ENCODE measurements around the gene ARG1.
"Not testable (repeated sequence)": the region's sequence is repeated elsewhere in the genome, so short reads cannot be mapped to it uniquely, and the experiment has no call there.

Gene ARG1

GRCh38 chr6:131572686-131573415, at the start of gene ARG1:
ARG1 (plus strand) TSS chr6:131573226; CDS start chr6:131573283, 57 bp downstream.
- DNase-seq (ENCODE audit: low read depth): no peak

GRCh38 chr6:131523988-131524673, 48.9 kb upstream of the ARG1 start:
- no peak for DNase-seq (ENCODE audit: low read depth)

DNA sequence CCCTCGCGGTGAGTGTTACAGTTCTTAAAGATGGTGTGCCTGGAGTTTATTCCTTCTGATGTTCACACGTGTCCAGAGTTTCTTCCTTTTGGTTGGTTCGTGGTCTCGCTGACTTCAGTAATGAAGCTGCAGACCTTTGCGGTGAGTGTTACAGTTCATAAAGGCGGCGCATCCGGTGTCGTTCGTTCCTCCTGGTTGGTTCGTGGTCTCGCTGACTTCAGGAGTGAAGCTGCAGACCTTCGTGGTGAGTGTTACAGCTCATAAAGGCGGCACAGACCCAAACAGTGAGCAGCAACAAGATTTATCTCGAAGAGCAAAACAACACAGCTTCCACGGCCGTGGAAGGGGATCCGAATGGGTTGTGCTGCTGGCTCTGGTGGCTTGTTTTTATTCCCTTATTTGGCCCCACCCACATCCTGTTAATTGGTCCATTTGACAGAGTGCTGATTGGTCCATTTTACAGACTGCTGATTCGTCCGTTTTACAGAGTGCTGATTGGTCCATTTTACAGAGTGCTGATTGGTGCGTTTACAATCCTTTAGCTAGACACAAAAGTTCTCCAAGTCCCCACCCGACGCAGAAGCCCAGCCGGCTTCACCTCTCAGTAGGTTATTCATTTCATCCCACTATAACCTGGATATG, 48.2 kb upstream of the ARG1 start:
- no peak for DNase-seq (ENCODE audit: low read depth)

GRCh38 chr6:131530936-131531335, 42.1 kb upstream of the ARG1 start:
- DNase-seq (ENCODE audit: low read depth): not testable (repeated sequence)

DNA sequence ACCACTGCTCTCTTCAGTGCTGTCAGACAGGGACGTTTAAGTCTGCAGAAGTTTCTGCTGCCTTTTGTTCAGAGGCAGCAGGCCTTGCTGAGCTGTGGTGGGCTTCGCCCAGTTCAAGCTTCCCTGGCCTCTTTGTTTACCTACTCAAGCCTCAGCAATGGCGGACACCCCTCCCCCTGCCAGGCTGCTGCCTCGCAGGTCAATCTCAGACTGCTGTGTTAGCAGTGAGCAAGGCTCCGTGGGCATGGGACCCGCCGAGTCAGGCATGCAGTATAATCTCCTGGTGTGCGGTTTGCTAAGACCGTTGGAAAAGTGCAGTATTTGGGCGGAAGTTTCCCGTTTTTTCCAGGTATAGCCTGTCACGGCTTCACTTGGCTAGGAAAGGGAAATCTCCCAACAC, 41.3 kb upstream of the ARG1 start:
- not testable (repeated sequence) for DNase-seq (ENCODE audit: low read depth)

DNA sequence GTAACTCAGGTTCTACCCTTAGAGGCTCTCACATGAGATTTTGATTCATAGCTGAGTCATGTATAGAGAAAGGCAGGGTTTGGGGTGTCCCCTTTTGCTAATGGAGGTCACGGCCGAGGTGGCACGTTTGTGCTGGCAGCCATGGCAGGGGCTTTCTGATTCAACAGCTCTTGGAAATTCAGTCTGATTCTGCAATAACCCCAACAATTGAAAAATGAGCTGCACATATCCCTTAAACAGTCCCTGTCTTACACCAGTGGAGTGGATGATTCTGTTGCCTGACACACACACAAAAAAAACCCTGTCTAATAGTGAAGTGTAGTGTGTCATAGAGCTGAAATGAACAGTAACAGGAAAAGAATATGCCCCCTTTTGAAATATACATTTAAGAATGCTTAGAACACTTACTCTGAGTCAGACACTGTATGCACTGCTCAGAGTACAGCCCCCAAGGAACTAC, 40.4 kb upstream of the ARG1 start:
- DNase-seq (ENCODE audit: low read depth): no peak

GRCh38 chr6:131538615-131539014, 34.4 kb upstream of the ARG1 start:
- DNase-seq (ENCODE audit: low read depth): not testable (repeated sequence)

GRCh38 chr6:131545317-131545716, 27.7 kb upstream of the ARG1 start:
- no peak for DNase-seq (ENCODE audit: low read depth)

GRCh38 chr6:131547488-131547887, 25.5 kb upstream of the ARG1 start:
- no peak for DNase-seq (ENCODE audit: low read depth)

GRCh38 chr6:131548441-131548840, 24.6 kb upstream of the ARG1 start:
- DNase-seq (ENCODE audit: low read depth): no peak

- DNase-seq (ENCODE audit: low read depth): no peak
Observed at GRCh38 chr6:131549811-131550210, 23.2 kb upstream of the ARG1 start.

DNA sequence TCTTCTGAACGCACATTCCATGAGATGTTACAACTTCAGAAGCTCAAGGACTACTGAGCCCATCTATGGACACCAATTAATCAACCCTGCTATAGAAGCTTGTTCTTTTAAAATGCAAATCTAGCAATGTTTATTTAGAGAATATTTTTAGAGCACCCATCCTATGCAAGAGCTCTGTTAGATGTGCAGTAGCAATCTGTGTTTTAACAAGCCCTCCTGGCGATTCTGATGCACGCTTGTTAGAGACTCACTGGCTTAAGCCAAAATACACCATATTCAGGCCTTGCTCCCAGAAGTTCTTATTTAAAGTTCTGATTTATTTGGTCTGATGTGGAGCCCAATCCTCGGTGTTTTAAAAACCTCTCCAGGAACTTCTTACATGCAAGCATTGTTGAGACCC, 21.1 kb upstream of the ARG1 start:
- DNase-seq (ENCODE audit: low read depth): no peak

GRCh38 chr6:131552572-131552971, 20.5 kb upstream of the ARG1 start:
- no peak for DNase-seq (ENCODE audit: low read depth)

GRCh38 chr6:131555992-131556391, 17.0 kb upstream of the ARG1 start:
- no peak for DNase-seq (ENCODE audit: low read depth)

- DNase-seq (ENCODE audit: low read depth): no peak
Observed at GRCh38 chr6:131558922-131559321, 14.1 kb upstream of the ARG1 start.

- DNase-seq (ENCODE audit: low read depth): no peak
Observed at GRCh38 chr6:131561925-131562707, 10.9 kb upstream of the ARG1 start.

GRCh38 chr6:131565056-131565455, 8.0 kb upstream of the ARG1 start:
- DNase-seq (ENCODE audit: low read depth): no peak

- DNase-seq (ENCODE audit: low read depth): no peak
Observed at GRCh38 chr6:131568726-131569125, 4.3 kb upstream of the ARG1 start.

GRCh38 chr6:131574133-131574532, 1.1 kb downstream of the ARG1 start:
- no peak for DNase-seq (ENCODE audit: low read depth)

DNA sequence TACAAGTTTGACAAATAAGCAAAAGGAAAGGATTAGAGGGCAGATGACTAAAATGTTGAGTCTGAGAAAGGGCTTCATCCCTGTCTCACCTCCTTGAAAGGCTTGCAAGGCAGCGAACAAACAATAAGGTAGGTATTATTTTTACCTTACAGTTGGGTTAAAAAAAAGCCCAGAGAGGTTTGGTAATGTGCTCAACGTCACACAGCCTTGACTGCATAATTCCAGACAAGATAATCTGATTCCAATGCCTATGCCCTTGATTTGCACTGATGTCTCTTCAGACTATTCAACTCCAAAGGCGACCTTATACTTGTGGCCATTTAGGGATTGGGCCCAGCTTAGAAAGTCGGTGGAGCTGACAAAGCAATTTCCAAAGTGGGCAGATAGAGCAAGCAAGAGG, 1.7 kb downstream of the ARG1 start:
- no peak for DNase-seq (ENCODE audit: low read depth)

GRCh38 chr6:131575834-131576478, 2.9 kb downstream of the ARG1 start:
- no peak for DNase-seq (ENCODE audit: low read depth)

GRCh38 chr6:131581523-131581922, 8.5 kb downstream of the ARG1 start:
- no peak for DNase-seq (ENCODE audit: low read depth)

Measured in EH (cell line).